Measurements from ENCODE around the gene ZCWPW2.

Gene ZCWPW2

GRCh38 chr3:28348265-28348628, 274 bp upstream of the ZCWPW2 start:
- no peak for DNase-seq (ENCODE audit: low read depth, low spot score)
- H3K4me3 ChIP-seq (ENCODE audit: low read depth, low read length): peak overlapping the region; percentile 78
- TF ChIP-seq, protein P1, sequence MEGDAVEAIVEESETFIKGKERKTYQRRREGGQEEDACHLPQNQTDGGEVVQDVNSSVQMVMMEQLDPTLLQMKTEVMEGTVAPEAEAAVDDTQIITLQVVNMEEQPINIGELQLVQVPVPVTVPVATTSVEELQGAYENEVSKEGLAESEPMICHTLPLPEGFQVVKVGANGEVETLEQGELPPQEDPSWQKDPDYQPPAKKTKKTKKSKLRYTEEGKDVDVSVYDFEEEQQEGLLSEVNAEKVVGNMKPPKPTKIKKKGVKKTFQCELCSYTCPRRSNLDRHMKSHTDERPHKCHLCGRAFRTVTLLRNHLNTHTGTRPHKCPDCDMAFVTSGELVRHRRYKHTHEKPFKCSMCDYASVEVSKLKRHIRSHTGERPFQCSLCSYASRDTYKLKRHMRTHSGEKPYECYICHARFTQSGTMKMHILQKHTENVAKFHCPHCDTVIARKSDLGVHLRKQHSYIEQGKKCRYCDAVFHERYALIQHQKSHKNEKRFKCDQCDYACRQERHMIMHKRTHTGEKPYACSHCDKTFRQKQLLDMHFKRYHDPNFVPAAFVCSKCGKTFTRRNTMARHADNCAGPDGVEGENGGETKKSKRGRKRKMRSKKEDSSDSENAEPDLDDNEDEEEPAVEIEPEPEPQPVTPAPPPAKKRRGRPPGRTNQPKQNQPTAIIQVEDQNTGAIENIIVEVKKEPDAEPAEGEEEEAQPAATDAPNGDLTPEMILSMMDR (IDR thresholded peaks at IDR 0.05; ENCODE audit: low read depth, low read length): no peak
- in situ Hi-C loops (cut with HindIII; ENCODE audit: low sequenced_read_pairs): no loop called here

GRCh38 chr3:28349469-28350000, 1.0 kb downstream of the ZCWPW2 start:
- in situ Hi-C loops (cut with HindIII; ENCODE audit: low sequenced_read_pairs): no loop called here
- DNase-seq (ENCODE audit: low read depth, low spot score): no peak
- peak overlapping the region; percentile 78 for H3K4me3 ChIP-seq (ENCODE audit: low read depth, low read length)
- TF ChIP-seq, protein P1 (IDR thresholded peaks at IDR 0.05; ENCODE audit: low read depth, low read length): no peak

DNA sequence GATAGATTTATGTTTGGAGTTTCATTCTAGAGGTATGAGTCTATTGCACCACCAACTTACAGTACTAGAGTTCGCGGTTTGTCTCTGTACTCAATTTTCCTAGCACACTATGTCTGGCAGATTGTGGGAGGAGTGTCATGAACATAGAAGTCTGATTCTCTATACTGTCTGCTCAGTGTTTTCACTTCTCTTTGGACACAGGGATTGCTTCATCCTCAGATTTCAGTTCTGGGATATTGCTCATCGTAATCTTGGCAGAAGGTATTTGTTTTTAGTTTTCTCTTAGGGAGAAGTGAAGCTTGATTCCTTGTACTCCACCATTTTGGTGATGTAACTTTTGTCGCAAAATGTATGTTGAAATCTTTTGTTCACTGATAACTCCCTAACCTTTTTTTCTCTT, 27.9 kb downstream of the ZCWPW2 start:
- peak; percentile 33 for DNase-seq (ENCODE audit: low read depth, low spot score)
- in situ Hi-C loops (cut with HindIII; ENCODE audit: low sequenced_read_pairs): no loop called here
- no peak overlapping the region for H3K4me3 ChIP-seq (ENCODE audit: low read depth, low read length)
- TF ChIP-seq, protein P1 (IDR thresholded peaks at IDR 0.05; ENCODE audit: low read depth, low read length): no peak

DNA sequence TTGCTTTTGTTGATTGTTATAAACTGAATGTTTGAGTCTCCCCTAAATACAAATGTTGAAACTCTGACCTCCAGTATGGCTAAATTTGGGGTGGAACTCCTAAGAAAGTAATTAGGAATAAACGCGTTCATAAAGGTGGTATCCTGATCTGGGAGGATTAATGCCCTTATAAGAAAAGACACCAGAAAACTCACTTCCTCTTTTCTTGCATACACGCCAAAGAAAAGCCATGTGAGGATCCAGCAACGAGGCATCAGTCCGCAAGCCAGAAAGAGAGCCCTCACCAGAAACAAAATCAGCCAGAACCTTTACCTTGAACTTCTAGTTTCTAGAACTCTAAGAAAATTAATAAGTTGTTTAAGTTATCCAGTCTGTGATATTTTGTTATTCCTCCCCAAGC, 37.5 kb downstream of the ZCWPW2 start:
- TF ChIP-seq, protein P1 (IDR thresholded peaks at IDR 0.05; ENCODE audit: low read depth, low read length): no peak
- no peak overlapping the region for H3K4me3 ChIP-seq (ENCODE audit: low read depth, low read length)
- DNase-seq (ENCODE audit: low read depth, low spot score): no peak
- in situ Hi-C loops (cut with HindIII; ENCODE audit: low sequenced_read_pairs): no loop called here

- no peak overlapping the region for H3K4me3 ChIP-seq (ENCODE audit: low read depth, low read length)
- in situ Hi-C loops (cut with HindIII; ENCODE audit: low sequenced_read_pairs): no loop called here
- TF ChIP-seq, protein P1 (IDR thresholded peaks at IDR 0.05; ENCODE audit: low read depth, low read length): no peak
- DNase-seq (ENCODE audit: low read depth, low spot score): no peak
These were observed 40.5 kb downstream of the ZCWPW2 start for GRCh38 chr3:28388978-28389377.

DNA sequence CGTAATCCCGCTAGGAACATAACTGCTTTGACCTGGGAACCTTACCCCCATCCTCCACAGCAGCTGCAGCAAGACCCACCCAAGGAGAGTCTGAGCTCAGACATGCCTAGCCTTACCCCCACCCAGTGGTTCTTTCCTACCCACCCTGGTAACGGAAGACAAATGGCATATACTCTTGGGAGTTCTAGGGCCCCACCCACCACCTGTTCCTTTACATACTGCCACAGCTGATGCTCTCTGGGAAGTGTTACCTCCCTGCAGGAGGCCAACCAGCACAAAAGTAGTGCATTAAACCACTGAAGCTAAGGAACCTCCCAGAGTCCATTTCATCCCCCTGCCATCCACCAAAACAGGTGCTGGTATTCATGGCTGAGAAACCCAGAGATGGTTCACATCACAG, 50.7 kb downstream of the ZCWPW2 start:
- DNase-seq (ENCODE audit: low read depth, low spot score): no peak
- H3K4me3 ChIP-seq (ENCODE audit: low read depth, low read length): no peak overlapping the region
- in situ Hi-C loops (cut with HindIII; ENCODE audit: low sequenced_read_pairs): no loop called here
- TF ChIP-seq, protein P1 (IDR thresholded peaks at IDR 0.05; ENCODE audit: low read depth, low read length): no peak

DNA sequence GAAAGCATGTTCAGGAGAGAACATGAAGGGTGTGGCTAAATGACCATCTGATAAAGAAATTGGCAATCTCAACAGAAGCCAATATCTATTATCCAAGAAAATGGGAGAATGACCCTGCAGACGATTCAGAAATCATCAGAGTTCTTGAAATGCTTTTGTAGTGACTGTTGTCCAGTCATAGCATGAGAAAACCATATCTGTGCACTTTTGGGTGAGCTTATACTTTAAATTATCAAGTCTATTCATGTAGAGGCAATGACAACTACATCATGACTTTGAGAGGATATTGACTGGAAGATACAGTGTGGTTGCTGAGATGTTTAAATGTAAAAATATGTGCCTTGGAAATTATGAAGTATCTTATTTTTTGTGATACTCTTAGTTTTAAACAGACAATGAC, 57.7 kb downstream of the ZCWPW2 start:
- H3K4me3 ChIP-seq (ENCODE audit: low read depth, low read length): no peak overlapping the region
- in situ Hi-C loops (cut with HindIII; ENCODE audit: low sequenced_read_pairs): no loop called here
- DNase-seq (ENCODE audit: low read depth, low spot score): no peak
- TF ChIP-seq, protein P1 (IDR thresholded peaks at IDR 0.05; ENCODE audit: low read depth, low read length): no peak
